Gastrocnemius medialis (tissue), 4 donors: Measurements from ENCODE around the gene PCNX2. TPM values are rescaled to one million over a fixed set of nuclear protein-coding genes. Genes with fewer than 3 reads are reported as not detected.

Experiments
- ATAC-seq, 2 donors: fragments of 150-250 bp; one replicate each; pipeline ENCODE4 v1.9.1; 2016
- DNase-seq, 2 donors: peaks; one replicate each; pipeline ENCODE4 v3.0.0-alpha.2; 2019
- H3K27ac ChIP-seq, 4 donors: fragments of 200-600 bp; sonication (generic); 1 replicate in 1 of 4; 2 replicates in 3 of 4; pipeline ENCODE4 v1.5.1; 2016 to 2018; ENCODE audit warnings: mild to moderate bottlenecking in 2 of 4, moderate library complexity in 1 of 4
- H3K27me3 ChIP-seq, 3 donors: fragments of 200-600 bp; sonication (generic) in 2 of 3; 1 replicate in 1 of 3; 2 replicates in 2 of 3; pipeline versions ENCODE4 v1.5.1 to v1.6.0; 2016 to 2019; ENCODE audit warnings: mild to moderate bottlenecking in 1 of 3, moderate library complexity in 1 of 3
- H3K36me3 ChIP-seq, 2 donors: fragments of 200-600 bp; sonication (generic) in 1 of 2; one replicate each; pipeline ENCODE4 v1.5.1; 2017 to 2018
- H3K4me1 ChIP-seq, 2 donors: fragments of 200-600 bp; sonication (generic) in 1 of 2; one replicate each; pipeline ENCODE4 v1.5.1; 2016 to 2017; ENCODE audit warnings: mild to moderate bottlenecking in 2 of 2
- H3K4me3 ChIP-seq, 4 donors: fragments of 200-600 bp; sonication (generic) in 3 of 4; 1 replicate in 1 of 4; 2 replicates in 3 of 4; pipeline ENCODE4 v1.5.1; 2016 to 2019; ENCODE audit warnings: mild to moderate bottlenecking in 2 of 4
- H3K9me3 ChIP-seq, 3 donors: fragments of 200-600 bp; sonication (generic) in 2 of 3; 1 replicate in 1 of 3; 2 replicates in 2 of 3; pipeline ENCODE4 v1.5.1; 2016 to 2019
- POLR2A ChIP-seq, 2 donors: fragments of 450-650 bp; IDR thresholded peaks; one replicate each; pipeline ENCODE4 v1.6.1; 2017; ENCODE audit warnings: antibody characterized with exemption in 2 of 2, mild to moderate bottlenecking in 2 of 2, moderate library complexity in 2 of 2
- in situ Hi-C, 4 donors: fragments of 200-750 bp; cut with MboI; loops; one replicate each; pipeline versions ENCODE4 v1.15.0 to v1.8.0; 2017; ENCODE audit warnings: low sequenced_read_pairs in 4 of 4
- intact Hi-C: fragments of 100-400 bp; cut with DNase I; formaldehyde crosslinking; loops from one replicate; pipeline ENCODE4 v1.15.1; 2023; ENCODE audit warnings: low total_unique reads
- total RNA-seq, 4 donors: library from RNA; depleted of rRNA; stranded (reverse); fragments of >200 nt; gene quantifications; one replicate each; pipeline versions ENCODE4 v1.1.0 to v1.2.3, GENCODE V29; 2016
- TF ChIP-seq, protein P1 (sequence below), 5 experiments: fragments of 450-650 bp in 3 of 5; fragments of 200-600 bp in 2 of 5; sonication (generic) in 2 of 5; IDR thresholded peaks in 4 of 5; conservative IDR thresholded peaks in 1 of 5; 1 replicate in 4 of 5; 2 replicates in 1 of 5; pipeline ENCODE4 v1.5.1; 2016 to 2019; ENCODE audit warnings: antibody characterized with exemption in 5 of 5, mild to moderate bottlenecking in 3 of 5, moderate library complexity in 3 of 5

Gene PCNX2
- total RNA-seq, 4 donors from 2014 or later = 0.34 to 5.6 (median 1.9) TPM

DNA sequence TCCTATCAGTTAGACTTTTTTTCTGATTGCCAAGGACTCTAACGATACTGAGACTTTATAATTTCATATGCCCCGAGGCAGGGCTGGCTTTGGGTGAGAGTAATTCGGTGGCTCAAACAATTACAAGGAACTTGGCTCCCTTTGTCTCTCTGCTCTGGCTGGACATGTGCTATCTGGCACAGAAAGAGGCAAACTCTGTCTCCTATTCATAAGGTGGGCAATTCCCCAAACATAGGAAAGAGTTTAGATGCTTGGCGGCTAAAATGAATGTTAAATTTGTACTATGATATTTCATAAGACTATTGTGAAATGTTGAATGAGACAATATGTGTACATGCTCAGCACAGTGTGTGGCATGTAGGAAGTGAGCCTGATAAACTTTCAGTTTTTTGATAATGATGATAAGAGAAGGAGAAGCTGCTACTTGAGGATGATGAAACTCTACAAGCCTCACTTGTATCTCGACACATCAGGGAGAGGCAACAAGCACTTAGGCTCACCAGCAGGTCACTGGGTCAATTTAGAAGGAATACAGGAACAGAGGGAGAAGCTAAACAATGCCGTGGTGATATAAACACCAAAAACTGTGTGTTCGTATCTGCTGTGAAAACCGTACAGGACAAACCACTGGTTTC lies 357.7 kb downstream of the PCNX2 start:
- H3K27ac ChIP-seq = no peak overlapping the region
- ATAC-seq = no peak
- no peak overlapping the region for H3K4me3 ChIP-seq
- H3K9me3 ChIP-seq = no peaks in the 10 kb centered on the region
- H3K27me3 ChIP-seq = no peaks in the 10 kb centered on the region
- H3K36me3 ChIP-seq = no peaks in the 10 kb centered on the region
- TF ChIP-seq POLR2A (IDR thresholded peaks at IDR 0.05) = no peak
- TF ChIP-seq, protein P1, sequence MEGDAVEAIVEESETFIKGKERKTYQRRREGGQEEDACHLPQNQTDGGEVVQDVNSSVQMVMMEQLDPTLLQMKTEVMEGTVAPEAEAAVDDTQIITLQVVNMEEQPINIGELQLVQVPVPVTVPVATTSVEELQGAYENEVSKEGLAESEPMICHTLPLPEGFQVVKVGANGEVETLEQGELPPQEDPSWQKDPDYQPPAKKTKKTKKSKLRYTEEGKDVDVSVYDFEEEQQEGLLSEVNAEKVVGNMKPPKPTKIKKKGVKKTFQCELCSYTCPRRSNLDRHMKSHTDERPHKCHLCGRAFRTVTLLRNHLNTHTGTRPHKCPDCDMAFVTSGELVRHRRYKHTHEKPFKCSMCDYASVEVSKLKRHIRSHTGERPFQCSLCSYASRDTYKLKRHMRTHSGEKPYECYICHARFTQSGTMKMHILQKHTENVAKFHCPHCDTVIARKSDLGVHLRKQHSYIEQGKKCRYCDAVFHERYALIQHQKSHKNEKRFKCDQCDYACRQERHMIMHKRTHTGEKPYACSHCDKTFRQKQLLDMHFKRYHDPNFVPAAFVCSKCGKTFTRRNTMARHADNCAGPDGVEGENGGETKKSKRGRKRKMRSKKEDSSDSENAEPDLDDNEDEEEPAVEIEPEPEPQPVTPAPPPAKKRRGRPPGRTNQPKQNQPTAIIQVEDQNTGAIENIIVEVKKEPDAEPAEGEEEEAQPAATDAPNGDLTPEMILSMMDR (IDR thresholded peaks at IDR 0.05 in 4 of 5, conservative IDR thresholded peaks at IDR 0.05 in 1 of 5) = no peak
- intact Hi-C loops = no loop called here
- DNase-seq = no peak
- no peaks in the 10 kb centered on the region for H3K4me1 ChIP-seq
- in situ Hi-C loops = no loop called here

DNA sequence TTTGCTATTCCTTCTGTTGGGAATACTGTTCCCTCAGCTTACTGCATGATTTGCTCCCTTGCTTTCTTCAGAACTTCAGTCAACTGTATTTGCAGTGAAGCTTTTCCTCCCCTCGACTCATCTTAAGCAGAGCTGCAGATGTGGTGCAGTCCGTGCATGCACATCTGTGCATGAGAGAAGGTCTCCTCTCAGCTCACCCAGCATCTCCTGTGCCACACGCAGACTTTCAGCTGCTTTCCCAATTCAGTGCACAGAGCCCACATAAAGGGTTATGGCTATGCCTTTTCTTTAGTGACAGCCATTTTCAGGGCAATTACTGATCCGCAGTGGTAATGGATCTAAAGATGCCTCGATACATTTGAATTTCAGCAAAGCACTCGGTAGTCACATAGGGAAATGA lies 358.6 kb downstream of the PCNX2 start:
- ATAC-seq = no peak
- Histone ChIP-seq H3K27ac (no peak overlapping the region), H3K4me1 (no peaks in the 10 kb centered on the region), H3K4me3 (no peak overlapping the region), H3K27me3 (no peaks in the 10 kb centered on the region), H3K9me3 (no peaks in the 10 kb centered on the region), H3K36me3 (no peaks in the 10 kb centered on the region)
- in situ Hi-C loops = no loop called here
- intact Hi-C loops = no loop called here
- TF ChIP-seq, protein P1 (IDR thresholded peaks at IDR 0.05 in 4 of 5, conservative IDR thresholded peaks at IDR 0.05 in 1 of 5) = no peak
- TF ChIP-seq POLR2A (IDR thresholded peaks at IDR 0.05) = no peak
- DNase-seq = no peak

Other genes starting within 250 kb of the PCNX2 start
- under 1 TPM in 2 of 4 donors, not detected in 2; 0.07 to 0.31 TPM for gene MAP3K21, start 32.0 kb upstream of the PCNX2 start, total RNA-seq